Stomach (tissue), 9 donors: ENCODE measurements around the gene EML2. TPM values are rescaled to one million over a fixed set of nuclear protein-coding genes. Genes with fewer than 3 reads are reported as not detected.
A peak's percentile ranks its signal among the peaks of the same experiment; 100 is the strongest.

Source experiments
- DNase-seq, 2 donors: peaks; one replicate each; pipeline versions ENCODE4 v3.0.0 to v3.0.0-alpha.2; 2013 to 2019
- H3K27ac ChIP-seq, 5 donors: fragments of 200-600 bp in 4 of 5; sonication (generic) in 4 of 5; one replicate each; pipeline ENCODE4 v1.5.1; 2013 to 2019; ENCODE audit warnings: mild to moderate bottlenecking in 1 of 5, moderate library complexity in 1 of 5
- H3K27me3 ChIP-seq, 3 donors: fragments of 200-600 bp; sonication (generic); one replicate each; pipeline ENCODE4 v1.5.1; 2017 to 2019; ENCODE audit warnings: mixed run types in 1 of 3
- H3K36me3 ChIP-seq, 4 donors: fragments of 200-600 bp; sonication (generic); 1 replicate in 3 of 4; 2 replicates in 1 of 4; pipeline ENCODE4 v1.5.1; 2016 to 2019
- H3K4me1 ChIP-seq, 4 donors: fragments of 200-600 bp; sonication (generic); one replicate each; pipeline ENCODE4 v1.5.1; 2016 to 2019
- H3K4me3 ChIP-seq, 4 donors: fragments of 200-600 bp; sonication (generic) in 3 of 4; one replicate each; pipeline ENCODE4 v1.5.1; 2016 to 2019; ENCODE audit warnings: mild to moderate bottlenecking in 1 of 4
- H3K9me3 ChIP-seq, 4 donors: fragments of 200-600 bp; sonication (generic); one replicate each; pipeline ENCODE4 v1.5.1; 2016 to 2019
- CTCF ChIP-seq, 7 experiments: fragments of 450-650 bp in 4 of 7; fragments of 200-600 bp in 3 of 7; sonication (generic) in 3 of 7; IDR thresholded peaks; one replicate each; pipeline ENCODE4 v1.5.1; 2016 to 2019; ENCODE audit warnings: antibody characterized with exemption in 7 of 7, control low read depth in 2 of 7, mild to moderate bottlenecking in 1 of 7
- EP300 ChIP-seq: sonication (generic); formaldehyde crosslinking; IDR thresholded peaks from one replicate; pipeline ENCODE4 v1.6.1; 2017; ENCODE audit warnings: antibody characterized with exemption
- POLR2A ChIP-seq, 4 donors: fragments of 450-650 bp; IDR thresholded peaks; one replicate each; pipeline ENCODE4 v1.6.1; 2016; ENCODE audit warnings: antibody characterized with exemption in 4 of 4, control low read depth in 2 of 4, mild to moderate bottlenecking in 1 of 4, moderate library complexity in 1 of 4
- POLR2AphosphoS5 ChIP-seq, 3 donors: sonication (generic); formaldehyde crosslinking; IDR thresholded peaks; one replicate each; pipeline ENCODE4 v1.6.1; 2016; ENCODE audit warnings: antibody characterized with exemption in 3 of 3
- WGBS, 5 donors: extraction: QIAGEN DNeasy Blood & Tissue Kit in 3 of 5; methylation state at CpG; one replicate each; pipeline versions ENCODE4 v1.1.5 to v1.1.7; 2013 to 2018; 5-methylcytosine and 5-hydroxymethylcytosine counted together
- intact Hi-C: fragments of 100-400 bp; cut with DNase I; formaldehyde crosslinking; loops from one replicate; pipeline ENCODE4 v1.15.1; 2023; ENCODE audit warnings: low total_unique reads
- polyA plus RNA-seq, 3 donors: library from polyadenylated mRNA; stranded (reverse); fragments of 200-250 nt; gene quantifications; one replicate each; pipeline ENCODE4 v1.2.3, GENCODE V29; 2013
- total RNA-seq, 5 donors: library from RNA; depleted of rRNA; stranded (reverse); fragments of >200 nt; gene quantifications; one replicate each; pipeline versions ENCODE4 v1.1.0 to v1.2.3, GENCODE V29; 2014 to 2016
- donor health status: healthy with polysubstance abuse.
- donor health status: Bipolar disorder and iron deficiency.
- donor health status: healthy.

The EML2 gene
- total and polyA plus RNA-seq, 8 donors: 17.8 to 387 (median 32.8) TPM

- peak overlapping the region; percentile 48 to 76 (median 70) for H3K27ac ChIP-seq
- peak; percentile 31 to 84 for DNase-seq
- TF ChIP-seq POLR2A (IDR thresholded peaks at IDR 0.05) (no peak), CTCF (IDR thresholded peaks at IDR 0.05) (no peak), POLR2AphosphoS5 (IDR thresholded peaks at IDR 0.05) (peak in 2 of 3 donors; percentile 26 to 51), EP300 (no peak)
Measured at GRCh38 chr19:45613926-45614725, 25.1 kb downstream of the EML2 start.

GRCh38 chr19:45608948-45609347, 30.2 kb downstream of the EML2 start:
- intact Hi-C loops: loop anchor here (5.0 kb wide), 1 partner anchor 33 kb away; no protein-coding TSS in a partner anchor

More at GRCh38 chr19:45613926-45614725, 25.1 kb downstream of the EML2 start:
- peaks cover 41 to 91% (median 89%) of the 10 kb centered on the region in 4 donors for H3K36me3 ChIP-seq
- no peaks in the 10 kb centered on the region for H3K9me3 ChIP-seq
- WGBS, 5 donors: 55 to 62% (median 61%) methylated on average over 10 of the region's 10 CpGs
- H3K27me3 ChIP-seq: no peaks in the 10 kb centered on the region
- peaks cover 8 to 31% (median 15%) of the 10 kb centered on the region in 4 donors for H3K4me1 ChIP-seq
- intact Hi-C loops: no loop called here
- no peak overlapping the region for H3K4me3 ChIP-seq

DNA sequence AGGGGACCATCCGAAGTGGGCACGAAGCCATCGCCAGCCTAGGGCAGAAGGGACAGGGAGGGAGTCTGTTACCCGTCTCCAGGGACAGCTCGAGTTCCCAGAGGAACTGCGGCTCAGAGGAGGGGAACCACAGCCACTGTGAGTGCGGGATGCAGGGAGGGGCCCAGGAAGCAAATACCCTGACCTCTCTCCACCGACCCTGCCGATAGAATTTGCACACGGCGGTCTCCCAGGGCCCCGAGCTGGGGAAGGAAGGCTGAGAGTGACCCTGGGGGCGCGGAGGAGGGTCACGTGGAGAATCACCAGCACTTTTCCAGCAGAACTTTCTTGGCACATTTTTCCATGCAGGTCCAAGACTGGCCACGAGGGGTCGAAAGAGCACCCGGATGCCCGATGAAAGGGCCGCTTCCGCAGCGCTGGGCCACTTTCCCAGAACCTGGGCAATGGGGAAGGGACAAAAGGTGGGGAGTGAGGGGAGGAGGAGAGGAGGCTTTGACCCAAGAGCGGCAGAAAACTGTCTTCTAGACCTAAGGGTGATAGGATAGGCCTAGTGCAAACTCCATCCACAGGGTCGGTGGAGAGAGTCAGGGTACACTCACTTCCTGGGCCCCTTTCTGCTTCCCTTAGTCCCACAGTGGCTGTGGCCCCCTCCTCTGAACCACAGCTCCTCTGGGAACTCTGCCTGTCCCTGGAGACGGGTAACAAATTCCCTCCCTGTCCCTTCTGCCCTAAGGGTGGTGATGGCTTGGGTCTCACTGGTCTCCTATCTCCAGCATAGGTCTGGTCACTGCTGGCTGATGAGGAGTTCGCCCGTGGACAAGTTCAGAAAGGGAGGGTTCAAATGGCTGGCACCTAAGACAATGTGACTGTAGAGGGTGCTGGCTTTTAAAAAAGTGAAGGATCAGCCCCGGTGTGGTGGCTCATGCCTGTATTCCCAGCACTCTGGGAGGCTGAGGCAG, 31.8 kb downstream of the EML2 start:
- H3K4me1 ChIP-seq: peaks cover 0 to 14% (median 5%) of the 10 kb centered on the region in 4 donors
- H3K4me3 ChIP-seq: peak overlapping the region in 3 of 4 donors; percentile 14 to 27 (median 21)
- intact Hi-C loops: loop anchor here (5.0 kb wide), 1 partner anchor 35 kb away; no protein-coding TSS in a partner anchor
- H3K9me3 ChIP-seq: no peaks in the 10 kb centered on the region
- H3K27me3 ChIP-seq: peaks cover 0 to 19% (median 9%) of the 10 kb centered on the region in 3 donors
- WGBS, 5 donors: 11 to 16% (median 14%) methylated on average over 27 to 28 of the region's 28 CpGs
- peak overlapping the region in 4 of 5 donors; percentile 22 to 57 (median 45) for H3K27ac ChIP-seq
- H3K36me3 ChIP-seq: peaks cover 24 to 39% (median 38%) of the 10 kb centered on the region in 4 donors
- peak; percentile 80 to 88 for DNase-seq
- TF ChIP-seq CTCF (IDR thresholded peaks at IDR 0.05) (peak in 6 of 7 experiments; percentile 58 to 96 (median 81)), POLR2AphosphoS5 (IDR thresholded peaks at IDR 0.05) (peak in 1 of 3 donors; percentile 71), EP300 (no peak), POLR2A (IDR thresholded peaks at IDR 0.05) (no peak)

More at GRCh38 chr19:45608948-45609347, 30.2 kb downstream of the EML2 start:
- Histone ChIP-seq H3K36me3 (peaks cover 31 to 55% (median 54%) of the 10 kb centered on the region in 4 donors), H3K4me3 (no peak overlapping the region), H3K4me1 (peaks cover 0 to 17% (median 5%) of the 10 kb centered on the region in 4 donors), H3K9me3 (no peaks in the 10 kb centered on the region), H3K27me3 (peaks cover 0 to 7% (median 0%) of the 10 kb centered on the region in 3 donors), H3K27ac (no peak overlapping the region)
- TF ChIP-seq EP300 (no peak), POLR2A (IDR thresholded peaks at IDR 0.05) (no peak), POLR2AphosphoS5 (IDR thresholded peaks at IDR 0.05) (no peak), CTCF (IDR thresholded peaks at IDR 0.05) (no peak)
- WGBS, 5 donors: 90 to 96% (median 93%) methylated on average over 6 of the region's 6 CpGs
- no peak for DNase-seq
